ENCODE data around the gene UGCG.

UGCG gene

GRCh38 chr9:111857555-111858211, 38.9 kb upstream of the UGCG start:
- TF ChIP-seq MYC (IDR thresholded peaks at IDR 0.05; ENCODE audit: low read depth, low read length) (no peak), POLR2A (IDR thresholded peaks at IDR 0.05; ENCODE audit: extremely low read depth, insufficient read length) (no peak), MAX (IDR thresholded peaks at IDR 0.05; ENCODE audit: low read depth, low read length) (no peak), CTCF (IDR thresholded peaks at IDR 0.05; ENCODE audit: low read depth, low read length) (no peak)
- H3K4me3 ChIP-seq (ENCODE audit: low read depth, low read length) = no peak overlapping the region
- peak; percentile 41 for DNase-seq (ENCODE audit: low read depth)

GRCh38 chr9:111860443-111860842, 36.2 kb upstream of the UGCG start:
- TF ChIP-seq CTCF (IDR thresholded peaks at IDR 0.05; ENCODE audit: low read depth, low read length) (no peak), MYC (IDR thresholded peaks at IDR 0.05; ENCODE audit: low read depth, low read length) (no peak), POLR2A (IDR thresholded peaks at IDR 0.05; ENCODE audit: extremely low read depth, insufficient read length) (no peak), MAX (IDR thresholded peaks at IDR 0.05; ENCODE audit: low read depth, low read length) (no peak)
- DNase-seq (ENCODE audit: low read depth) = no peak
- H3K4me3 ChIP-seq (ENCODE audit: low read depth, low read length) = no peak overlapping the region

- TF ChIP-seq POLR2A (IDR thresholded peaks at IDR 0.05; ENCODE audit: extremely low read depth, insufficient read length) (no peak), MAX (IDR thresholded peaks at IDR 0.05; ENCODE audit: low read depth, low read length) (no peak), MYC (IDR thresholded peaks at IDR 0.05; ENCODE audit: low read depth, low read length) (no peak), CTCF (IDR thresholded peaks at IDR 0.05; ENCODE audit: low read depth, low read length) (no peak)
- no peak overlapping the region for H3K4me3 ChIP-seq (ENCODE audit: low read depth, low read length)
- DNase-seq (ENCODE audit: low read depth) = no peak
These were observed 33.0 kb upstream of the UGCG start for GRCh38 chr9:111863636-111864035.

GRCh38 chr9:111866976-111867375, 29.6 kb upstream of the UGCG start:
- H3K4me3 ChIP-seq (ENCODE audit: low read depth, low read length) = no peak overlapping the region
- DNase-seq (ENCODE audit: low read depth) = no peak
- TF ChIP-seq MYC (IDR thresholded peaks at IDR 0.05; ENCODE audit: low read depth, low read length) (no peak), POLR2A (IDR thresholded peaks at IDR 0.05; ENCODE audit: extremely low read depth, insufficient read length) (no peak), MAX (IDR thresholded peaks at IDR 0.05; ENCODE audit: low read depth, low read length) (no peak), CTCF (IDR thresholded peaks at IDR 0.05; ENCODE audit: low read depth, low read length) (no peak)

- DNase-seq (ENCODE audit: low read depth) = no peak
- H3K4me3 ChIP-seq (ENCODE audit: low read depth, low read length) = no peak overlapping the region
- TF ChIP-seq POLR2A (IDR thresholded peaks at IDR 0.05; ENCODE audit: extremely low read depth, insufficient read length) (no peak), CTCF (IDR thresholded peaks at IDR 0.05; ENCODE audit: low read depth, low read length) (no peak), MYC (IDR thresholded peaks at IDR 0.05; ENCODE audit: low read depth, low read length) (no peak), MAX (IDR thresholded peaks at IDR 0.05; ENCODE audit: low read depth, low read length) (no peak)
These were observed 28.1 kb upstream of the UGCG start for GRCh38 chr9:111868475-111868874.

All from NB4 (cell line).